Spleen (tissue), 11 donors: ENCODE results near the gene CTTNBP2NL. TPM values are rescaled to one million over a fixed set of nuclear protein-coding genes. Genes with fewer than 3 reads are reported as not detected.

Experiments
- DNase-seq: peaks from one replicate; pipeline ENCODE4 v3.0.0-alpha.2; 2020
- H3K27ac ChIP-seq, 8 donors: fragments of 200-600 bp; sonication (generic) in 7 of 8; 1 replicate in 4 of 8; 2 replicates in 4 of 8; pipeline versions ENCODE4 v1.5.0 to v1.8.0; 2016 to 2021; ENCODE audit warnings: inconsistent platforms in 4 of 8, mild to moderate bottlenecking in 4 of 8, moderate library complexity in 1 of 8
- H3K27me3 ChIP-seq, 7 donors: fragments of 200-600 bp; sonication (generic) in 6 of 7; replicated peaks in 1 of 7; 1 replicate in 4 of 7; 2 replicates in 3 of 7; pipeline versions ENCODE4 v1.5.0 to v1.8.0; 2016 to 2021; ENCODE audit warnings: inconsistent platforms in 3 of 7, mild to moderate bottlenecking in 1 of 7
- H3K36me3 ChIP-seq, 6 donors: fragments of 200-600 bp; sonication (generic) in 5 of 6; 1 replicate in 4 of 6; 2 replicates in 2 of 6; pipeline versions ENCODE4 v1.5.0 to v1.8.0; 2016 to 2021; ENCODE audit warnings: inconsistent platforms in 2 of 6
- H3K4me1 ChIP-seq, 6 donors: fragments of 200-600 bp; sonication (generic) in 5 of 6; 1 replicate in 3 of 6; 2 replicates in 3 of 6; pipeline versions ENCODE4 v1.5.0 to v1.8.0; 2016 to 2021; ENCODE audit warnings: inconsistent platforms in 3 of 6
- H3K4me3 ChIP-seq, 8 donors: fragments of 200-600 bp; sonication (generic) in 7 of 8; 1 replicate in 4 of 8; 2 replicates in 4 of 8; pipeline versions ENCODE4 v1.5.0 to v1.8.0; 2016 to 2021; ENCODE audit warnings: inconsistent platforms in 4 of 8, mild to moderate bottlenecking in 4 of 8, moderate library complexity in 2 of 8
- H3K9me3 ChIP-seq, 8 donors: fragments of 200-600 bp; sonication (generic) in 7 of 8; 1 replicate in 4 of 8; 2 replicates in 4 of 8; pipeline versions ENCODE4 v1.5.0 to v1.8.0; 2016 to 2021; ENCODE audit warnings: inconsistent platforms in 4 of 8
- CTCF ChIP-seq, 11 experiments: fragments of 200-600 bp in 7 of 11; fragments of 450-650 bp in 4 of 11; sonication (generic) in 4 of 11; IDR thresholded peaks in 8 of 11; conservative IDR thresholded peaks in 3 of 11; 1 replicate in 7 of 11; 2 replicates in 4 of 11; pipeline versions ENCODE4 v1.4.0 to v1.8.0; 2016 to 2021; ENCODE audit warnings: antibody characterized with exemption in 11 of 11, inconsistent platforms in 4 of 11, mild to moderate bottlenecking in 1 of 11
- POLR2A ChIP-seq, 3 donors: fragments of 450-650 bp; IDR thresholded peaks; one replicate each; pipeline ENCODE4 v1.5.1; 2017; ENCODE audit warnings: antibody characterized with exemption in 3 of 3, mild to moderate bottlenecking in 1 of 3
- POLR2AphosphoS5 ChIP-seq, 3 donors: sonication (generic); formaldehyde crosslinking; IDR thresholded peaks; one replicate each; pipeline ENCODE4 v1.5.1; 2017; ENCODE audit warnings: antibody characterized with exemption in 3 of 3
- WGBS, 5 donors: extraction: QIAGEN DNeasy Blood & Tissue Kit in 3 of 5; methylation state at CpG; one replicate each; pipeline versions ENCODE4 v1.1.5 to v1.1.7; 2013 to 2018; 5-methylcytosine and 5-hydroxymethylcytosine counted together
- intact Hi-C: fragments of 100-400 bp; cut with DNase I; formaldehyde crosslinking; loops from one replicate; pipeline ENCODE4 v1.15.0; 2023; ENCODE audit warnings: low total_unique reads
- polyA plus RNA-seq, 3 donors: library from polyadenylated mRNA; stranded (reverse); fragments of 200-250 nt; gene quantifications; one replicate each; pipeline ENCODE4 v1.2.1, GENCODE V29; 2013
- total RNA-seq, 7 donors: library from RNA; depleted of rRNA in 3 of 7; stranded (reverse); fragments of >200 nt in 3 of 7; fragmentation: NEBNext Ultra II Directional in 4 of 7; extraction: Animal tissue kit (Norgen Biotek cat#: 25700) in 4 of 7; gene quantifications; one replicate each; pipeline versions ENCODE4 v1.1.0 to v1.2.1, GENCODE V29; 2016 to 2021
- donor health status: healthy with polysubstance abuse.
- donor health status: DM: no; HTN: no; CAD: no; lungs with moderate emphysema.
- donor health status: DM: no; HTN: no; CAD: no.
- donor health status: Bipolar disorder and iron deficiency.
- donor health status: healthy.
- donor health status: DM: no; HTN: no; CAD: no.
- donor health status: DM: yes; HTN: yes; CAD: no.

CTTNBP2NL gene
- total and polyA plus RNA-seq, 10 donors: 1.9 to 48.1 (median 24.0) TPM

- WGBS, 5 donors: 90 to 97% (median 91%) methylated on average over 5 of the region's 5 CpGs
- H3K36me3 ChIP-seq: no peaks in the 10 kb centered on the region
- H3K9me3 ChIP-seq: no peaks in the 10 kb centered on the region
- H3K27ac ChIP-seq: no peak overlapping the region
- no peaks in the 10 kb centered on the region for H3K27me3 ChIP-seq
- intact Hi-C loops: no loop called here
- DNase-seq: no peak
- no peak overlapping the region for H3K4me3 ChIP-seq
- no peaks in the 10 kb centered on the region for H3K4me1 ChIP-seq
- TF ChIP-seq POLR2A (IDR thresholded peaks at IDR 0.05) (no peak), CTCF (IDR thresholded peaks at IDR 0.05 in 8 of 11, conservative IDR thresholded peaks at IDR 0.05 in 3 of 11) (no peak), POLR2AphosphoS5 (IDR thresholded peaks at IDR 0.05) (no peak)
These were observed 92.1 kb downstream of the CTTNBP2NL start for GRCh38 chr1:112488141-112488540.

- Histone ChIP-seq H3K4me1 (no peaks in the 10 kb centered on the region), H3K4me3 (no peak overlapping the region), H3K27me3 (peaks cover 0 to 5% (median 0%) of the 10 kb centered on the region in 7 donors), H3K36me3 (no peaks in the 10 kb centered on the region), H3K9me3 (no peaks in the 10 kb centered on the region), H3K27ac (no peak overlapping the region)
- intact Hi-C loops: no loop called here
- TF ChIP-seq CTCF (IDR thresholded peaks at IDR 0.05 in 8 of 11, conservative IDR thresholded peaks at IDR 0.05 in 3 of 11): no peak
- no peak for TF ChIP-seq POLR2A (IDR thresholded peaks at IDR 0.05)
- no peak for TF ChIP-seq POLR2AphosphoS5 (IDR thresholded peaks at IDR 0.05)
- no peak for DNase-seq
- WGBS, 5 donors: 32 to 71% (median 46%) methylated on average over 1 of the region's 1 CpG
These were observed 96.1 kb downstream of the CTTNBP2NL start for GRCh38 chr1:112492076-112492475.

DNA sequence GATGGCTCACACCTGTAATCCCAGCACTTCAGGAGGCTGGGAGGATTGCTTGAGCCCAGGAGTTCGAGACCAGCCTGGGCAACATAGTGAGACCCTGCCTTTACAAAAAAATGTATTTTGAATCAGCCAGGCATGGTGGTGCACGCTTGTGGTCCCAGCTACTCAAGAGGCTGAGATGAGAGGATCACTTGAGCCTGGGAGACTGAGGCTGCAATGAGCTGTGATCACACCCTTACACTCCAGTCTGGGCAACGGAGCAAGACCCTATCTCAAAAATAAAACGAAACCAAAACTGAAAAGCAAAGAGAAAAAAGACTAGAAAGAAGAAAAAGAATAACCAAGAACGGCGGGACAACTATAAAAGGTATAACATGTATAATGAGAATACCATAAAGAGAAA, 97.3 kb downstream of the CTTNBP2NL start:
- no peaks in the 10 kb centered on the region for H3K9me3 ChIP-seq
- no peak overlapping the region for H3K27ac ChIP-seq
- DNase-seq: no peak
- peaks cover 0 to 11% (median 0%) of the 10 kb centered on the region in 7 donors for H3K27me3 ChIP-seq
- H3K4me3 ChIP-seq: no peak overlapping the region
- TF ChIP-seq POLR2A (IDR thresholded peaks at IDR 0.05) (no peak), POLR2AphosphoS5 (IDR thresholded peaks at IDR 0.05) (no peak), CTCF (IDR thresholded peaks at IDR 0.05 in 8 of 11, conservative IDR thresholded peaks at IDR 0.05 in 3 of 11) (no peak)
- WGBS, 5 donors: 76 to 93% (median 79%) methylated on average over 6 of the region's 6 CpGs
- no peaks in the 10 kb centered on the region for H3K36me3 ChIP-seq
- intact Hi-C loops: no loop called here
- no peaks in the 10 kb centered on the region for H3K4me1 ChIP-seq

GRCh38 chr1:112496290-112496689, 100.3 kb downstream of the CTTNBP2NL start:
- no peaks in the 10 kb centered on the region for H3K9me3 ChIP-seq
- peaks cover 0 to 35% (median 4%) of the 10 kb centered on the region in 7 donors for H3K27me3 ChIP-seq
- peaks cover 0 to 4% (median 1%) of the 10 kb centered on the region in 6 donors for H3K4me1 ChIP-seq
- H3K27ac ChIP-seq: no peak overlapping the region
- TF ChIP-seq POLR2AphosphoS5 (IDR thresholded peaks at IDR 0.05) (no peak), CTCF (IDR thresholded peaks at IDR 0.05 in 8 of 11, conservative IDR thresholded peaks at IDR 0.05 in 3 of 11) (no peak), POLR2A (IDR thresholded peaks at IDR 0.05) (no peak)
- H3K4me3 ChIP-seq: no peak overlapping the region
- DNase-seq: no peak
- intact Hi-C loops: no loop called here
- H3K36me3 ChIP-seq: no peaks in the 10 kb centered on the region
- WGBS, 5 donors: 80 to 92% (median 84%) methylated on average over 5 of the region's 5 CpGs
